Measurements from ENCODE around the gene CRB2.
"Not testable (repeated sequence)": the region's sequence is repeated elsewhere in the genome, so short reads cannot be mapped to it uniquely, and the experiment has no call there.

CRB2 gene

GRCh38 chr9:123329329-123329955 is 26.6 kb upstream of the CRB2 start:
- DNase-seq (ENCODE audit: low spot score) = peak; percentile 66

- no peak for DNase-seq (ENCODE audit: low spot score)
These were observed 24.5 kb upstream of the CRB2 start for GRCh38 chr9:123331346-123332060.

- DNase-seq (ENCODE audit: low spot score) = not testable (repeated sequence)
These were observed 22.8 kb upstream of the CRB2 start for GRCh38 chr9:123333058-123333669.

- DNase-seq (ENCODE audit: low spot score) = no peak
These were observed 21.4 kb upstream of the CRB2 start for GRCh38 chr9:123334639-123335038.

GRCh38 chr9:123335193-123335985 is 20.6 kb upstream of the CRB2 start:
- peak; percentile 35 for DNase-seq (ENCODE audit: low spot score)

- no peak for DNase-seq (ENCODE audit: low spot score)
These were observed 20.0 kb upstream of the CRB2 start for GRCh38 chr9:123335986-123336329.

- no peak for DNase-seq (ENCODE audit: low spot score)
These were observed 19.5 kb upstream of the CRB2 start for GRCh38 chr9:123336449-123336848.

GRCh38 chr9:123336959-123337358 is 19.0 kb upstream of the CRB2 start:
- DNase-seq (ENCODE audit: low spot score) = no peak

GRCh38 chr9:123337971-123338370 is 18.0 kb upstream of the CRB2 start:
- DNase-seq (ENCODE audit: low spot score) = no peak

GRCh38 chr9:123338710-123339665 is 17.0 kb upstream of the CRB2 start:
- peak; percentile 79 for DNase-seq (ENCODE audit: low spot score)

GRCh38 chr9:123339666-123340510 is 16.1 kb upstream of the CRB2 start:
- DNase-seq (ENCODE audit: low spot score) = peak; percentile 70

GRCh38 chr9:123341816-123342215 is 14.2 kb upstream of the CRB2 start:
- DNase-seq (ENCODE audit: low spot score) = no peak

GRCh38 chr9:123342247-123342646 is 13.8 kb upstream of the CRB2 start:
- no peak for DNase-seq (ENCODE audit: low spot score)

- DNase-seq (ENCODE audit: low spot score) = no peak
These were observed 12.4 kb upstream of the CRB2 start for GRCh38 chr9:123343443-123344191.

GRCh38 chr9:123344192-123344949 is 11.6 kb upstream of the CRB2 start:
- DNase-seq (ENCODE audit: low spot score) = no peak

- no peak for DNase-seq (ENCODE audit: low spot score)
These were observed 10.4 kb upstream of the CRB2 start for GRCh38 chr9:123345567-123345955.

GRCh38 chr9:123346026-123346425 is 10.0 kb upstream of the CRB2 start:
- no peak for DNase-seq (ENCODE audit: low spot score)

GRCh38 chr9:123346826-123347225 is 9.2 kb upstream of the CRB2 start:
- DNase-seq (ENCODE audit: low spot score) = no peak

All from RKO (cell line).